Caki2 (cell line): ENCODE measurements around the gene FAM216A. TPM values are rescaled to one million over a fixed set of nuclear protein-coding genes. Genes with fewer than 3 reads are reported as not detected.
A peak's percentile ranks its signal among the peaks of the same experiment; 100 is the strongest.
"Not testable (repeated sequence)": the region's sequence is repeated elsewhere in the genome, so short reads cannot be mapped to it uniquely, and the experiment has no call there.

Experiments used
- DNase-seq: peaks from one replicate; pipeline ENCODE4 v3.0.0-alpha.2; 2015; ENCODE audit warnings: low read depth
- in situ Hi-C: cut with HindIII; loops from 2 replicates; pipeline ENCODE4 v1.10.0; 2016; ENCODE audit warnings: low sequenced_read_pairs, low pct_unique_long_range_greater_than_20kb, mixed read lengths
- total RNA-seq: library from RNA; depleted of rRNA; stranded (reverse); fragments of >200 nt; shearing (Covaris generic); gene quantifications from 2 replicates; pipeline ENCODE4 v1.2.3, GENCODE V29; 2014; ENCODE audit warnings: low replicate concordance; rRNA removed

FAM216A gene
- total RNA-seq = 15.1 and 19.8 TPM in 2 replicates

- in situ Hi-C loops = no loop called here
- DNase-seq = peak; percentile 98
Observed at GRCh38 chr12:110468214-110469048, at the start of gene FAM216A, which contains the start of gene GPN3. Gene FAM216A (plus strand): TSS chr12:110468845. CDS start chr12:110468876, 31 bp downstream. Gene GPN3 (minus strand): TSS chr12:110468257. CDS start chr12:110468203, 54 bp downstream.

DNA sequence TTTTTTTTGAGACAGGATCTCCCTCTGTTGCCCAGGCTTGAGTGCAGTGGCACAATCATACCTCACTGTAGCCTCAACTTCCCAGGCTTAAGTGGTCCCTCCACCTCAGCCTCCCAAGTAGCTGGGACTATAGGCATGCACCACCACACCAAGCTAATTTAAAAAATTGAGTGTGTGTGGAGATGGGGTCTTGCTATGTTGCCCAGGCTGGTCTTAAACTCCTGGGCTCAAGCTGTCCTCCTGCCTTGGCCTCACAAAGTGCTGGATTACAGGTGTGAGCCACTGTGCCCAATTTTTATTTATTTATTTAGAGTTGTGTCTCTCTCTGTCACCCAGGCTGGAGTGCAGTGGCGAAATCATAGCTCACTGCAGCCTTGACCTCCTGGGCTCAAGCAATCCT lies 48.0 kb upstream of the FAM216A start:
- in situ Hi-C loops = not testable (repeated sequence)

DNA sequence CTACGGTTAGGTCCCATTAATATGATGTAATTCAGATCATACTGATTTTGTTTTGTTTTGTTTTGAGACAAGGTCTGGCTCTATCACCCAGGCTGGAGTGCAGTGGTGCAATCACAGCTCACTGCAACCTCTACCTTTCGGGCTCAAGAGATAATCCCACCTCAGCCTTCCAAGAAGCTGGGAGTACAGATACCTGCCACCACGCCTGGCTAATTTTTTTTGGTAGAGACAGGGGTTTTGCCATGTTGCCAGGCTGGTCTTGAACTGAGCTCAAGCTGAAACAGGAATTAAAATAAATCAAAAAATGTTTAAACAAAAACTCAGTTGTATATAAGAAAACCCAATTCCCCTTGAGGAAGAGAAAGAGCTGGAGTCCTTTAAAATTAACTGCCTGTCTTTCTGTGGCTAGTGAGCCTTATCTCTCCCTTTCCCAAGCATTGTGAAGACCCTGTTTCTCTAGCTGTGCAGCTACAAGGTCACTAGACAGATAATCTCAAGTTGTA lies 47.4 kb upstream of the FAM216A start:
- DNase-seq = no peak
- in situ Hi-C loops = no loop called here

More for the DNA sequence above, 48.0 kb upstream of the FAM216A start:
- DNase-seq = not testable (repeated sequence)

GRCh38 chr12:110421701-110422100 lies 46.9 kb upstream of the FAM216A start:
- DNase-seq = no peak
- in situ Hi-C loops = no loop called here

DNA sequence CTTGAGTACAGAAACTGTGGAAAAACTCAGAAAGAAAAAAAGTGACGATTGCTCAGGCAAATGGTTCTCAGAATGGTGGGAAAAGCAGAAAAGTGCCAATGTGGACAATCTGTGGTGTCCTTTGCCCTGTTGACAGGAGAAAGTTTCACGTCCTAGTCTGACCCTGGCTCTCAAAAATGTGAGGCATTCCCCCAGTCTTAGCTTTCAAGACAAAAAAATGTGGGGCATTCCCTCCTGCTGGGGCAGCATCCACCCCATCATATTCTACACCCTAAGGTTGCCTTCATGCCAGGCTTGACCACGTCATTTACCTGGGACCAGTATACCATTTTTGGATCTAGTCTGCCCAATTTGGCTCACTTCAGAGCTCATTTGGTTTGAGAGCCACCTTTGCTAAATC lies 44.4 kb upstream of the FAM216A start:
- in situ Hi-C loops = no loop called here
- DNase-seq = no peak

DNA sequence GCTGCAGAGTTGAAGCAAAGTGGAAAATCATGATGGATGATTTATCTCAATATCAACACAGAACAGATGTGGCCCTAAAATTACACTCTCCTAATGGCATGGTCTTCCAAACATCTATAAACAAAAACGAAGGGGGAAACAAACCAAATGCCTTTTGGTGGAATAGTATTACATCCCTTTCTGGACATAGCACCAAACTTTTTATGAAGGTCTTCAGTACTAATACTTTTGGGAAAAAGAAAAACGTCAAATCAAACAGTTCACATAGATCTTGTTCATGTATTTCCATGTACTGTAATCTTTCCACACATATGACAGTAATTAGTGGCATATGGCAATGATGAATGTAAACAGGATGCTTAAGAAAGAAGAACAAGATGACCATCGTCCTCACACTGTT lies 42.2 kb upstream of the FAM216A start:
- in situ Hi-C loops = no loop called here
- DNase-seq = no peak

DNA sequence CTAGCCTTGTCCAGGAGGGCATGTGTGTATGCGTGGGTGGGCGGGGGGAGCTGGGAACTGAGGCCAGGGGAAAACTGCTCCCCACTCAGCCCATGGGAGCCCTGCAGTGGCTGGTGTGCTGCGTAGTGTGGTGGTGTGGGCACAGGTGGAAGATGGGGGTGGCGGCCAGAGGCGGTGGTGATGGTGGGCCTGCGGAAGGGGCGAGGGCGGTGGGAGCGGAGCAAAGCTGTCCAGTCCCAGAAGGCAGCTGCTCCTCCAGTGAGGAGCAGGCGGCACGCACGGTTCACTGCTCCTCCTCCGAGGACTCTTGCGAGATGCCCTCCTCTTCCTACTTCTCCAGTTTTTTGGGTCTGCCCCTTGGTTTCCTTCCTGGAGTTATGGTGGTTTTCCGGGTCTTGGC lies 39.0 kb upstream of the FAM216A start:
- in situ Hi-C loops, DNase-seq: not testable (repeated sequence)

DNA sequence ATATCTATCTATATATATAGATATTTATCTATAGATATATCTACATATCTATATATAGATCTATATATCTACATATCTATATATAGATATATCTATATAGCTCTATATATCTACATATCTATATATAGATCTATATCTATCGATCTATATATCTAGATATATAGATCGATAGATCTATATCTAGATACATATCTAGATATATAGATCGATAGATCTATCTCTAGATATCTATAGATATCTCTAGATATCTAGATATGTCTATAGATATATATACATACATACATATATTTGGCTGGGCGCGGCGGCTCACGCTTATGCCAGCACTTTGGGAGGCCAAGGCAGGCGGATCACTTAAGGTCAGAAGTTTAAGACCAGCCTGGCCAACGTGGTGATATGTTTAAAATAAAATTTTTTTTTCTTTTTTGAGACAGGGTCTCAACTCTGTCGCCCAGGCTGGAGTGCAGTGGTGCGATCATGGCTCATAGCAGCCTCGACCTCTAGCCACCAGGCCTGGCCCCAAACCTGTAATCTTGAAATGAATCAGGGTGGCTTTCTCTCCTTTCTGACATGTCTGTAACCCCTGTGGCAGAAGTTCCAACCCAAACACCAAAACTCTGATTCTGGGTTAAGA lies 36.6 kb upstream of the FAM216A start:
- DNase-seq = no peak
- in situ Hi-C loops = no loop called here

- in situ Hi-C loops = no loop called here
- no peak for DNase-seq
Observed at GRCh38 chr12:110436231-110436630, 32.4 kb upstream of the FAM216A start.

DNA sequence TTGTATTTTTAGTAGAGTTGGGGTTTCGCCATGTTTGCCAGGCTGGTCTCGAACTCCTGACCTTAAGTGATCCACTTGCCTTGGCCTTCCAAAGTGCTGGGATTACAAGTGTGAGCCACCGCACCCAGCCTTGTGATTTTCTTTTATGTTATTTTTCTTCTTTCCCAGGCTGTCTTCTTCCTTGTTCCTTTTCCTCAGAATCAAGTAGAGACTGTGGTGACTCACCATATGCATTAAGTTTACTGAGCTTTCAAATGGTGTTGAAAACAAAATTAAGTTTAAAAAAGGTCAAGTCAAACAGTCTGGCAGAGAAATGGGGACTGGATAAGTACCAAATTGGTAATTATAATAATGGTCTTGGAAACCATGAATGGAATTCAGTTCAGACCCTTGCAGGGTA lies 24.2 kb upstream of the FAM216A start:
- no peak for DNase-seq
- in situ Hi-C loops = no loop called here

DNA sequence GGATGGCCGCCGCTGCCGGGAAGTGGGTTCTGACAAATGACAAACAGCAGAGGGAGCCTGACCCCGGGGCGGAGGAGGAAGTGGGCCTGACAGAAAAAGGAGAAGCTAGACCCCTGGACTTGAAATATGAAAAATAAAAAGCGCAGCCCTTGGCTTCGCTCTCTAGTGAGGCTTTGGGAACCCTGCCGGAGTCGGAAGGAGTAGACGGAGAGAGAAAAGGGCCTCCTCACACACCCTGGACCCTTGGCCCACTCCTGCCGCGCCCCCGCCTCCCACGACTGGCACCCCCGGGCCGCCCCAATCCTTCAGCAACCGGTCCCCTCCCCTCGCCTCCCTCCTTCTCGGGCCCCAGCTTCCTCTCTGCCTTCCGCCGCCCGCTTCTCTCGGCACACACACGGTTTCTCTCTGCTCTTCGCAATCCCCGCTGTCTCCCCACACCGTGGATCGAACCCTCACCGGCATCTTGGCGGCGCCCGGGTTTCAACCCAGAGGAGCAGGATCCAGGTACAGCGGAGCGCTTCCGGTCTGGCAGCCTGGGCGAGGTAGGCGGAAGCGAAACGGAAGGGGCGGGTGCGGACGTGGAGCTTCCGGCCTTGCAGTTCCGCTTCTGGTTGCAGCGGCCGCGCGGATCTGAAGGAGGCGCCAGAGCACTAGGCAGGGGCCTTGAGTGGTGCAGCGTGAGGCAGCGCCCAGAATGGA lies 18.7 kb upstream of the FAM216A start, which contains the start of gene ARPC3:
Gene ARPC3, minus strand, starts transcription at position 539 of the 699 bp plus-strand sequence. Its CDS starts 77 bp downstream, at position 462.
- DNase-seq = peak; percentile 88

DNA sequence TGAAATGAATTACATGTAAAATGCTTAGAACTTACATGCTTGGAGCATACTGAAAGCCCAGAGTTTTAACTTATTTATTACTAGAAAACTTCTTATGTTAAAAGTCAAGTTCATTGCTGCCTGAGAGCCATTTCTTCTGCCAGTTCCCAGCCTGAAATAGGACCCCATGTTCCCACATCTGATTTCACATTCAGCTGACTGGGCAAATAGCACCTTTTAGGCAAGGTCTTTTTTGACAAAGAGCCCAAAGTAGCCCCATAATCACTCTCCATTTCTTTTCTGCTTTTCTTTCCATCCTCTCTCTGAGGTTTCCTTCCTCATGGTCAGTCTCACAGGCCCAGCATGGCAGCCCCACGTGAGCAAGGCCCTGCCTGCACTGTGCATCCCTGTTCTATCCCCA lies 17.4 kb upstream of the FAM216A start:
- in situ Hi-C loops = no loop called here
- no peak for DNase-seq

More for the DNA sequence above, 18.7 kb upstream of the FAM216A start, which contains the start of gene ARPC3:
- in situ Hi-C loops = no loop called here

DNA sequence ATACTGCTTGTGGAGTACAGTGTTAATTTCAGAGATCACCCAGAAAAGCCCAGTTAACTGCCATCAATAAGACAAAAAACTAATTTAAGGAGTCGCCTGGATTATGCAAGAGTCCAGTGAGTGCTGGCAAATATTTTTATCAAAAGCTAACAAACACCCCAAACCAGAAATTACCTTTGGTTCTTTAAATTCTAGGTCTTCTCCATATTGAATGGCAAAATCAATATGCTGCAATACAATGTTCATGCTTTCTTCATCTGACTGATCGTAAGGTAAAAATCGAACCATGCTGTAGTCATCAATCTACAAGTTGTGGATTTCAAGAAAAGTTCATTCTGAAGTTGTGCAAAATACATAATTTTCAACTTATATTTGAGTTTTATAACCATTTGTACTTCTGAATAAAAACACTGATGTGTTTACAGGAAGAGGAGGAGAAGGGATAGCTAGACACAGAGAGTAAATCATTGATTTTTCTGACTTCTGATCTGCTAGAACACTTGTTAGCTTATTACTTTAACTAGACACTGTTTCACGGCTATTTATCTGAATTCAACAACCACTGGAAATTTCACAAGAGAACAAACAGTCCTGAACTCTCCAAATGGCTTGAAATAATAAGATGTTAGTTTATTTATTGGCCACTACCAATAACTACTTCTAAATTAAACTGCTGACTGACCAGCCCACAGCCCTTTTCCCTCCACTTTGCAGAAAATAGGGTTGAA lies 14.9 kb upstream of the FAM216A start:
- in situ Hi-C loops = no loop called here
- no peak for DNase-seq

GRCh38 chr12:110458756-110459155 lies 9.9 kb upstream of the FAM216A start:
- in situ Hi-C loops = no loop called here
- DNase-seq = no peak

DNA sequence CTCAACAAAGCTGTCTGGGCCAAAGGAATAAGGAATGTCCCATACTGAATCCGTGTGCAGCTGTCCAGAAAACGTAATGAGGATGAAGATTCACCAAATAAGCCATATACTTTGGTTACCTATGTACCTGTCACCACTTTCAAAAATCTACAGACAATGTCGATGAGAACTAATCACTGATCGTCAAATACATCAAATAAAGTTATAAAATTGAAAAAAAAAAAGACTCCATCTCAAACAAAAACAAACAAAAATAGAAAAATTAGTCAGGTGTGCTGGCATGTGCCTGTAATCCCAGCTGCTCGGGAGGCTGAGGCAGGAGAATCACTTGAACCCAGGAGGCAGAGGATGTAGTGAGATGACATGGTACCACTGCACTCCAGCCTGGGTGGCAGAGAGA lies 7.5 kb upstream of the FAM216A start:
- in situ Hi-C loops, DNase-seq: not testable (repeated sequence)

DNA sequence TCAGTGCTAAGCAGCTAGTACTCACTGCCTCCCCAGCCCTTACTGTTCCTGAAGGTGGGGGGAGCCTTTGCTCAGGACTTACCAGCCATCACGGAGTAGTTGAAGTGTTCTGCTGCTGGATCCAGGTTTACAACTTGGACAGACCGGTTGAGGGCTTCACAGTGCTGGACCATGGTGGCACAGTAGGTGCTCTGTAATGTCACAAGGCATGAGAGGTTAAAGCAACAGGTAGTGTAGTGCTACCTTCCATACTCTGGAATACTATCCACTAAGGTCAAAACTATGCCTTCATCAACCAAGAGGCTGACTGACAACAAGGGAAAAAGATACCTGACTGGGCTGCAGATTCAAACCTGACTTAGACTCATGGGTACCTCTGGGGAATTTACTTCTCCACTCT lies 3.6 kb upstream of the FAM216A start:
- in situ Hi-C loops = no loop called here
- DNase-seq = no peak

GRCh38 chr12:110465765-110466164 lies 2.9 kb upstream of the FAM216A start:
- DNase-seq, in situ Hi-C loops: not testable (repeated sequence)

DNA sequence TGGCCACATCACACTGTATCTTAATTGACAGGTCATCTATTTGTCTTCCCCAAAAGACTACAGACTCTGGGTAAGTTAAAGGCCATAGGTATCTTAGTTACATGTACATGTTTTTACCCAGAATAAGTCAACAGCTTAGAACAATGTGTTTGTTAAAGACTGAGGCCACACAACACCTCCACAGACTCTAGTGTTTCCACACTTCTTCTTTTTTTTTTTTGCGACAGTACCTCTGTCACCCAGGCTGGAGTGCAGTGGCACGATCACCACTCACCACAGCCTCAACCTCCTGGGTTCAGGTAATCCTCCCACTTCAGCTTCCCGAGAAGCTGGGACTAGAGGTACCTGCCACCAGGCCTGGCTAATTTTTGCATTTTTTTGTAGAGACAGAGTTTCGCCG lies 1.9 kb upstream of the FAM216A start:
- DNase-seq = no peak
- in situ Hi-C loops = no loop called here
